H1 (cell line): ENCODE data around the gene TPRA1. TPM values are rescaled to one million over a fixed set of nuclear protein-coding genes. Genes with fewer than 3 reads are reported as not detected.

Experiments used
- CTCF ChIA-PET: fragments of 300-600 bp; sonication (Branson Sonifier 250); formaldehyde crosslinking; loops from one replicate; lab custom pipeline; 2021; ENCODE audit not compliant: partially characterized antibody; lab: Charles Lee
- POLR2A ChIA-PET: fragments of 300-600 bp; sonication (Branson Sonifier 250); formaldehyde crosslinking; loops from one replicate; lab custom pipeline; 2021; ENCODE audit warnings: inconsistent platforms; ENCODE audit not compliant: partially characterized antibody; lab: Charles Lee
- DNase-seq, 2 experiments: peaks; one replicate each; pipeline versions ENCODE4 v3.0.0 to v3.0.0-alpha.2; 2010 to 2022; ENCODE audit warnings: low spot score in 2 of 2, low read depth in 1 of 2, mixed read lengths in 1 of 2
- FAIRE-seq: peaks from 2 replicates; lab custom pipeline; 2011; peaks lifted over from hg19 to GRCh38; lab: Jason Lieb, UNC
- H2AFZ ChIP-seq: 2 replicates; pipeline ENCODE4 v1.8.1; 2012; ENCODE audit warnings: low read length, inconsistent platforms
- H2AK5ac ChIP-seq: 2 replicates; pipeline ENCODE4 v1.6.1; 2013; ENCODE audit warnings: low read depth, low read length
- H2BK120ac ChIP-seq: replicated peaks from 2 replicates; pipeline ENCODE3; 2013; ENCODE audit warnings: low read depth, low read length, inconsistent platforms
- H2BK12ac ChIP-seq: 2 replicates; pipeline ENCODE4 v1.6.1; 2013; ENCODE audit warnings: low read depth, low read length
- H2BK15ac ChIP-seq: 2 replicates; pipeline ENCODE4 v1.6.1; 2013; ENCODE audit warnings: low read length
- H2BK20ac ChIP-seq: 2 replicates; pipeline ENCODE4 v1.6.1; 2013; ENCODE audit warnings: low read length
- H2BK5ac ChIP-seq: 2 replicates; pipeline ENCODE4 v1.6.1; 2013; ENCODE audit warnings: low read depth, low read length
- H3K14ac ChIP-seq: 2 replicates; pipeline ENCODE4 v1.6.1; 2013; ENCODE audit warnings: inconsistent platforms; ENCODE audit not compliant: insufficient read length
- H3K18ac ChIP-seq: 2 replicates; pipeline ENCODE4 v1.6.1; 2013; ENCODE audit warnings: low read length; ENCODE audit errors: extremely low read depth
- H3K23ac ChIP-seq: 2 replicates; pipeline ENCODE4 v1.6.1; 2013; ENCODE audit warnings: inconsistent platforms; ENCODE audit not compliant: insufficient read length
- H3K23me2 ChIP-seq: 2 replicates; pipeline ENCODE4 v1.6.1; 2013; ENCODE audit warnings: low read depth, low read length
- H3K27ac ChIP-seq: 2 replicates; pipeline ENCODE4 v1.6.1; 2011; ENCODE audit warnings: low read depth, low read length, inconsistent platforms
- H3K27me3 ChIP-seq, 4 experiments: replicated peaks in 1 of 4; 1 replicate in 1 of 4; 2 replicates in 3 of 4; pipeline versions ENCODE4 v1.6.1 to v1.8.1; 2011 to 2013; ENCODE audit warnings: low read length in 3 of 4, mild to moderate bottlenecking in 3 of 4, inconsistent platforms in 2 of 4, mixed read lengths in 2 of 4, moderate library complexity in 1 of 4; ENCODE audit not compliant: control insufficient read depth in 3 of 4, insufficient read depth in 3 of 4; ENCODE audit errors: extremely low read depth in 1 of 4
- H3K36me3 ChIP-seq, 4 experiments: 2 replicates each; pipeline versions ENCODE4 v1.6.1 to v1.8.1; 2011 to 2013; ENCODE audit warnings: mild to moderate bottlenecking in 4 of 4, low read length in 3 of 4, moderate library complexity in 2 of 4, control low read depth in 1 of 4, inconsistent platforms in 1 of 4; ENCODE audit not compliant: insufficient read depth in 4 of 4, control insufficient read depth in 2 of 4
- H3K4ac ChIP-seq: replicated peaks from 2 replicates; pipeline ENCODE3; 2013; ENCODE audit warnings: low read length, low read depth, mixed read lengths, inconsistent platforms; ENCODE audit not compliant: insufficient read length
- H3K4me1 ChIP-seq, 4 experiments: replicated peaks in 1 of 4; 1 replicate in 1 of 4; 2 replicates in 3 of 4; pipeline versions ENCODE4 v1.6.1 to v1.8.1; 2011 to 2013; ENCODE audit warnings: low read length in 3 of 4, inconsistent platforms in 2 of 4, mixed read lengths in 1 of 4; ENCODE audit not compliant: insufficient read depth in 4 of 4, control insufficient read depth in 3 of 4
- H3K4me2 ChIP-seq, 2 experiments: 2 replicates each; pipeline versions ENCODE4 v1.6.1 to v1.8.1; 2011 to 2013; ENCODE audit warnings: low read depth in 2 of 2, low read length in 2 of 2, control low read depth in 1 of 2, inconsistent platforms in 1 of 2, mild to moderate bottlenecking in 1 of 2; ENCODE audit not compliant: insufficient read depth in 1 of 2
- H3K4me3 ChIP-seq, 4 experiments: fragments of 200-600, 300-600 bp in 1 of 4; sonication (generic), shearing (Covaris generic), sonication (Bioruptor Twin) in 1 of 4; 2 replicates each; pipeline versions ENCODE4 v1.5.1 to v1.8.1; 2011 to 2016; ENCODE audit warnings: low read length in 4 of 4, low read depth in 3 of 4, control low read depth in 2 of 4, inconsistent platforms in 2 of 4, mild to moderate bottlenecking in 2 of 4, mixed read lengths in 1 of 4, moderate library complexity in 1 of 4; ENCODE audit not compliant: insufficient read depth in 2 of 4; ENCODE audit errors: extremely low read depth in 1 of 4
- H3K56ac ChIP-seq: replicated peaks from 2 replicates; pipeline ENCODE3; 2013; ENCODE audit warnings: low read depth, mild to moderate bottlenecking, mixed read lengths, low read length, inconsistent platforms; ENCODE audit not compliant: insufficient read length
- H3K79me1 ChIP-seq: 2 replicates; pipeline ENCODE4 v1.6.1; 2013; ENCODE audit warnings: low read depth, low read length, control low read depth
- H3K79me2 ChIP-seq, 2 experiments: 2 replicates each; pipeline versions ENCODE4 v1.6.1 to v1.8.1; 2012 to 2013; ENCODE audit warnings: low read length in 2 of 2, mild to moderate bottlenecking in 2 of 2, inconsistent platforms in 1 of 2; ENCODE audit not compliant: insufficient read depth in 2 of 2, control insufficient read depth in 1 of 2
- H3K9ac ChIP-seq, 4 experiments: replicated peaks in 1 of 4; 1 replicate in 1 of 4; 2 replicates in 3 of 4; pipeline versions ENCODE4 v1.6.1 to v1.8.1; 2011 to 2013; ENCODE audit warnings: low read depth in 3 of 4, low read length in 3 of 4, control low read depth in 2 of 4, mild to moderate bottlenecking in 2 of 4, moderate library complexity in 2 of 4, inconsistent platforms in 1 of 4; ENCODE audit errors: extremely low read depth in 1 of 4
- H3K9me3 ChIP-seq, 2 experiments: 2 replicates each; pipeline versions ENCODE4 v1.6.1 to v1.8.1; 2012 to 2013; ENCODE audit warnings: mild to moderate bottlenecking in 2 of 2, moderate library complexity in 2 of 2, control low read depth in 1 of 2, inconsistent platforms in 1 of 2, low read depth in 1 of 2, low read length in 1 of 2, mixed read lengths in 1 of 2; ENCODE audit not compliant: insufficient read depth in 2 of 2
- H4K20me1 ChIP-seq, 2 experiments: replicated peaks in 1 of 2; 2 replicates each; pipeline versions ENCODE3 to v1.8.1; 2011 to 2013; ENCODE audit warnings: inconsistent platforms in 2 of 2, low read length in 2 of 2, mild to moderate bottlenecking in 1 of 2; ENCODE audit not compliant: insufficient read depth in 2 of 2, control insufficient read depth in 1 of 2
- H4K5ac ChIP-seq: 2 replicates; pipeline ENCODE4 v1.6.1; 2013; ENCODE audit warnings: low read length, low read depth, mixed read lengths, inconsistent platforms; ENCODE audit not compliant: insufficient read length
- H4K8ac ChIP-seq: 2 replicates; pipeline ENCODE4 v1.8.0; 2013; ENCODE audit warnings: mild to moderate bottlenecking, moderate library complexity, low read length, inconsistent platforms; ENCODE audit not compliant: insufficient read depth; ENCODE audit errors: extremely low read depth
- H4K91ac ChIP-seq: replicated peaks from 2 replicates; pipeline ENCODE3; 2013; ENCODE audit warnings: low read length, mixed read lengths, inconsistent platforms; ENCODE audit not compliant: insufficient read length
- EZH2 ChIP-seq: fragments of 200-600 bp; sonication (generic); IDR thresholded peaks from 2 replicates; pipeline ENCODE4 v1.7.1; 2012; ENCODE audit warnings: low read depth, mild to moderate bottlenecking, moderate library complexity, low read length, inconsistent platforms; ENCODE audit not compliant: severe bottlenecking
- WGBS, 2 experiments: shearing (Covaris generic) in 1 of 2; methylation state at CpG; one replicate each; pipeline versions ENCODE4 v1.1.6 to v1.1.7; 2013 to 2015; ENCODE audit warnings: low lambda C conversion rate in 2 of 2, mixed read lengths in 2 of 2, inconsistent platforms in 1 of 2, low coverage in 1 of 2, missing lambda C conversion rate in 1 of 2; ENCODE audit not compliant: insufficient replicate concordance in 2 of 2, insufficient coverage in 1 of 2, insufficient read length in 1 of 2; ENCODE audit errors: extremely low coverage in 1 of 2, missing lambda C conversion rate in 1 of 2; 5-methylcytosine and 5-hydroxymethylcytosine counted together
- polyA plus RNA-seq, 7 experiments: library from polyadenylated mRNA; depleted of rRNA in 3 of 7; stranded (reverse) in 5 of 7; unstranded in 2 of 7; fragments of >200 nt in 5 of 7; fragments of 200-250 nt in 2 of 7; gene quantifications; 1 replicate in 5 of 7; 2 replicates in 1 of 7; 4 replicates in 1 of 7; pipeline versions ENCODE4 v1.2.1 to v1.2.3, GENCODE V29; 2011 to 2013; ENCODE audit warnings: missing spikeins in 2 of 7, mixed read lengths in 2 of 7
- total RNA-seq: library from RNA; stranded (reverse); fragmentation: NEBNext Ultra II Directional; extraction: Animal tissue kit (Norgen Biotek cat#: 25700); gene quantifications from 2 replicates; pipeline ENCODE4 v1.2.1, GENCODE V29; 2021

TPRA1 gene
- total and polyA plus RNA-seq, 2 of the 8 experiments (the other 6 are each of a cell fraction or from before 2014, with no cell fraction given): 18.8 to 38.5 TPM

DNA sequence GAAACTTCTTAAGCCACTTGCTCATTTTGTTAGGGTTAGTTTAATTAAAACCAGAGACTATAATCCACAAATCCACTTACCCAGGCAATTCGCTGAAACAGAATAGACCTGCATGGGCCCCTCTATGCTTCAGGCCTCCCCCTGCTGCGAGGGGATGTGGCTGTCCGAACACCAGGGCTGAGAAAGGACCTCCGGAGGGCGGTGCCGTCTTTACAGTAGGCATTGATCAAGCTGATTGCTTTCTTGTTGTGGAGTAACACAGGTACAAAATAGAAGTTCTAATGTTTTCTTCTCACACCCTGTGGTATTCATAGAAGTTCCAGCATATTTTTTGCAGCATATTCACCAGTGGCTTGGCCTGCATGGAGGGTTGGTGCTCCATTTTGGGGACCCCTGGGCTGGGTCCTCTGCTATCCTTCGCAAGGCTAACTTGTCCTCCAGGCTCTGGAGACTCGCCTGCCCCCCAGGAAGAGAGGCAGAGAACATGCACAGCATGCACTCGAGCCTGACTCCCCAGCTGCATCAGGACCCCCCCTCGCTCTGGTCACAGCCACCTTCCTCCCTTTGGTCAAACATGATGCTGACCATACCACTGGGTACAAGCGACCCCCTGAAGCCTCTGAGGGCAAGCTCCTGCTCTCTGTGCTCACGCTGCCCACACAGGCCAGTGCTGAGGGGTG lies 55.3 kb downstream of the TPRA1 start:
- Histone ChIP-seq H3K9me3 (no peaks in the 10 kb centered on the region), H3K9ac (no peak overlapping the region), H3K36me3 (no peaks in the 10 kb centered on the region), H3K27me3 (no peaks in the 10 kb centered on the region), H3K4me2 (no peak overlapping the region), H4K8ac (peak overlapping the region; percentile 69; the same call in 1 of the 2 replicates), H4K91ac (no peak overlapping the region), H3K56ac (no peak overlapping the region), H2BK20ac (no peak overlapping the region), H3K14ac (no peak overlapping the region), H4K20me1 (no peaks in the 10 kb centered on the region), H2BK15ac (peak overlapping the region; percentile 46; the same call in 1 of the 2 replicates), H4K5ac (no peak overlapping the region), H3K4ac (no peak overlapping the region), H3K79me2 (no peaks in the 10 kb centered on the region), H3K4me3 (no peak overlapping the region), H3K79me1 (no peaks in the 10 kb centered on the region), H3K4me1 (peaks cover 0 to 18% (median 10%) of the 10 kb centered on the region in 4 experiments; a peak in 6 of 7 replicates), H2BK5ac (no peak overlapping the region), H2AK5ac (no peak overlapping the region), H3K18ac (no peak overlapping the region), H3K23me2 (no peaks in the 10 kb centered on the region), H3K23ac (no peak overlapping the region), H3K27ac (no peak overlapping the region), H2BK12ac (no peak overlapping the region), H2BK120ac (no peak overlapping the region), H2AFZ (no peak overlapping the region)
- ChIA-PET CTCF (interaction anchor here (0.7 to 5.4 kb wide), 6 partner anchors 8 to 1060 kb away, joined by 3 to 33 read pairs (median 3); no protein-coding TSS in a partner anchor), POLR2A (interaction anchor here (0.6 kb wide), 1 partner anchor 64 kb away, joined by 3 read pairs; no protein-coding TSS in a partner anchor)
- DNase-seq (no peak), FAIRE-seq (no peak)
- WGBS, 2 experiments: 87% methylated on average over 12 of the region's 12 CpGs; no CpG with 5 or more reads in 1 of the 2 experiments
- no peak for TF ChIP-seq EZH2
